Measurements from ENCODE around the gene G0S2.

Gene G0S2

GRCh38 chr1:209659909-209660308 lies 15.3 kb upstream of the G0S2 start:
- Histone ChIP-seq H3K27ac (ENCODE audit: low read depth, low read length, poor library complexity, severe bottlenecking) (no peak overlapping the region), H3K4me2 (ENCODE audit: low read length) (no peak overlapping the region)

GRCh38 chr1:209661071-209661470 lies 14.1 kb upstream of the G0S2 start:
- Histone ChIP-seq H3K4me3 (ENCODE audit: low read depth, low read length, poor library complexity, severe bottlenecking) (no peak overlapping the region), H3K27me3 (ENCODE audit: insufficient read depth, low read length) (no peaks in the 10 kb centered on the region), H4K20me1 (ENCODE audit: insufficient read depth, low read length) (no peaks in the 10 kb centered on the region), H3K4me2 (ENCODE audit: low read length) (no peak overlapping the region), H3K79me2 (ENCODE audit: insufficient read depth, low read length) (no peaks in the 10 kb centered on the region), H3K9ac (ENCODE audit: low read length) (no peak overlapping the region), H3K9me2 (ENCODE audit: low read depth, low read length) (no peaks in the 10 kb centered on the region), H3F3A (ENCODE audit: insufficient read depth, low read length) (no peaks in the 10 kb centered on the region), H3K27ac (ENCODE audit: low read depth, low read length, poor library complexity, severe bottlenecking) (no peak overlapping the region), H3K36me3 (ENCODE audit: insufficient read depth, low read length) (no peaks in the 10 kb centered on the region), H2AFZ (ENCODE audit: low read length) (no peak overlapping the region), H3K4me1 (ENCODE audit: insufficient read depth, low read length, severe bottlenecking) (no peaks in the 10 kb centered on the region), H3K9me3 (ENCODE audit: low read length) (no peaks in the 10 kb centered on the region)
- TF ChIP-seq EZH2 (IDR thresholded peaks at IDR 0.05; ENCODE audit: borderline replicate concordance, low read length): no peak
- TF ChIP-seq, protein P1, sequence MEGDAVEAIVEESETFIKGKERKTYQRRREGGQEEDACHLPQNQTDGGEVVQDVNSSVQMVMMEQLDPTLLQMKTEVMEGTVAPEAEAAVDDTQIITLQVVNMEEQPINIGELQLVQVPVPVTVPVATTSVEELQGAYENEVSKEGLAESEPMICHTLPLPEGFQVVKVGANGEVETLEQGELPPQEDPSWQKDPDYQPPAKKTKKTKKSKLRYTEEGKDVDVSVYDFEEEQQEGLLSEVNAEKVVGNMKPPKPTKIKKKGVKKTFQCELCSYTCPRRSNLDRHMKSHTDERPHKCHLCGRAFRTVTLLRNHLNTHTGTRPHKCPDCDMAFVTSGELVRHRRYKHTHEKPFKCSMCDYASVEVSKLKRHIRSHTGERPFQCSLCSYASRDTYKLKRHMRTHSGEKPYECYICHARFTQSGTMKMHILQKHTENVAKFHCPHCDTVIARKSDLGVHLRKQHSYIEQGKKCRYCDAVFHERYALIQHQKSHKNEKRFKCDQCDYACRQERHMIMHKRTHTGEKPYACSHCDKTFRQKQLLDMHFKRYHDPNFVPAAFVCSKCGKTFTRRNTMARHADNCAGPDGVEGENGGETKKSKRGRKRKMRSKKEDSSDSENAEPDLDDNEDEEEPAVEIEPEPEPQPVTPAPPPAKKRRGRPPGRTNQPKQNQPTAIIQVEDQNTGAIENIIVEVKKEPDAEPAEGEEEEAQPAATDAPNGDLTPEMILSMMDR (IDR thresholded peaks at IDR 0.05; ENCODE audit: low read length): no peak

More at GRCh38 chr1:209659909-209660308, 15.3 kb upstream of the G0S2 start:
- H2AFZ ChIP-seq (ENCODE audit: low read length): no peak overlapping the region
- H3K9ac ChIP-seq (ENCODE audit: low read length): no peak overlapping the region
- H3F3A ChIP-seq (ENCODE audit: insufficient read depth, low read length): no peaks in the 10 kb centered on the region
- H4K20me1 ChIP-seq (ENCODE audit: insufficient read depth, low read length): no peaks in the 10 kb centered on the region
- no peaks in the 10 kb centered on the region for H3K9me3 ChIP-seq (ENCODE audit: low read length)
- no peaks in the 10 kb centered on the region for H3K79me2 ChIP-seq (ENCODE audit: insufficient read depth, low read length)
- no peaks in the 10 kb centered on the region for H3K36me3 ChIP-seq (ENCODE audit: insufficient read depth, low read length)
- no peaks in the 10 kb centered on the region for H3K9me2 ChIP-seq (ENCODE audit: low read depth, low read length)
- H3K4me3 ChIP-seq (ENCODE audit: low read depth, low read length, poor library complexity, severe bottlenecking): no peak overlapping the region
- TF ChIP-seq, protein P1 (IDR thresholded peaks at IDR 0.05; ENCODE audit: low read length): no peak
- TF ChIP-seq EZH2 (IDR thresholded peaks at IDR 0.05; ENCODE audit: borderline replicate concordance, low read length): no peak
- H3K27me3 ChIP-seq (ENCODE audit: insufficient read depth, low read length): no peaks in the 10 kb centered on the region
- H3K4me1 ChIP-seq (ENCODE audit: insufficient read depth, low read length, severe bottlenecking): no peaks in the 10 kb centered on the region

DNA sequence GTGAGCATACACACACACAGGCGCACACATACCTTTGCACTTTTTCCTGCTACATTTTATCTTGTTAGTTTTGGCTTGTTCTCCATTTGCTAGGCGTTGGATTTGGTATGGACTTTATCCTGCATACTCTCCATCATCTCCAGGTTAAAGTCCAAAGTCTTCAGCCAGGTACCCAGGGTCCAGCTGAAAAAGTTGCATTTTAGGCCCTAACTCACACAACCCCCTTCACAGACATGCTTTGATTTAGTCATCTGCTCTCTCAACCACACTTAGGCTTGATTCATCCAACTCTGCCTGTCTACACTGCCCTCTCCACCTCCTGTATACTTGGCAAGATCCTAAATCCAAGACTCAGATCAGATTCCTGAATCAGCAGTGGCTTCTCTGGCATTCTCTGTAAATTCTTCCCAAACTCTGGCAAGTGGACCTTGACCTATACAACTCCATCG lies 12.3 kb upstream of the G0S2 start:
- H3K27me3 ChIP-seq (ENCODE audit: insufficient read depth, low read length): no peaks in the 10 kb centered on the region
- H3K4me2 ChIP-seq (ENCODE audit: low read length): no peak overlapping the region
- H3K36me3 ChIP-seq (ENCODE audit: insufficient read depth, low read length): no peaks in the 10 kb centered on the region
- H3K9me3 ChIP-seq (ENCODE audit: low read length): no peaks in the 10 kb centered on the region
- no peaks in the 10 kb centered on the region for H3K79me2 ChIP-seq (ENCODE audit: insufficient read depth, low read length)
- TF ChIP-seq EZH2 (IDR thresholded peaks at IDR 0.05; ENCODE audit: borderline replicate concordance, low read length): no peak
- TF ChIP-seq, protein P1 (IDR thresholded peaks at IDR 0.05; ENCODE audit: low read length): no peak
- H3K9ac ChIP-seq (ENCODE audit: low read length): no peak overlapping the region
- no peak overlapping the region for H3K27ac ChIP-seq (ENCODE audit: low read depth, low read length, poor library complexity, severe bottlenecking)
- H3K4me3 ChIP-seq (ENCODE audit: low read depth, low read length, poor library complexity, severe bottlenecking): no peak overlapping the region
- H4K20me1 ChIP-seq (ENCODE audit: insufficient read depth, low read length): no peaks in the 10 kb centered on the region
- H3F3A ChIP-seq (ENCODE audit: insufficient read depth, low read length): no peaks in the 10 kb centered on the region
- no peaks in the 10 kb centered on the region for H3K9me2 ChIP-seq (ENCODE audit: low read depth, low read length)
- H2AFZ ChIP-seq (ENCODE audit: low read length): no peak overlapping the region
- no peaks in the 10 kb centered on the region for H3K4me1 ChIP-seq (ENCODE audit: insufficient read depth, low read length, severe bottlenecking)

Data from OCI-LY1 (cell line).